GM11168 (cell line): ENCODE data around the gene OGFR.

Experiments
- in situ Hi-C: fragments of 300-500 bp; cut with MboI; formaldehyde crosslinking; loops from one replicate; pipeline ENCODE4 v1.12.0; 2022; ENCODE audit warnings: low sequenced_read_pairs; ENCODE audit not compliant: unreplicated experiment

Gene OGFR

DNA sequence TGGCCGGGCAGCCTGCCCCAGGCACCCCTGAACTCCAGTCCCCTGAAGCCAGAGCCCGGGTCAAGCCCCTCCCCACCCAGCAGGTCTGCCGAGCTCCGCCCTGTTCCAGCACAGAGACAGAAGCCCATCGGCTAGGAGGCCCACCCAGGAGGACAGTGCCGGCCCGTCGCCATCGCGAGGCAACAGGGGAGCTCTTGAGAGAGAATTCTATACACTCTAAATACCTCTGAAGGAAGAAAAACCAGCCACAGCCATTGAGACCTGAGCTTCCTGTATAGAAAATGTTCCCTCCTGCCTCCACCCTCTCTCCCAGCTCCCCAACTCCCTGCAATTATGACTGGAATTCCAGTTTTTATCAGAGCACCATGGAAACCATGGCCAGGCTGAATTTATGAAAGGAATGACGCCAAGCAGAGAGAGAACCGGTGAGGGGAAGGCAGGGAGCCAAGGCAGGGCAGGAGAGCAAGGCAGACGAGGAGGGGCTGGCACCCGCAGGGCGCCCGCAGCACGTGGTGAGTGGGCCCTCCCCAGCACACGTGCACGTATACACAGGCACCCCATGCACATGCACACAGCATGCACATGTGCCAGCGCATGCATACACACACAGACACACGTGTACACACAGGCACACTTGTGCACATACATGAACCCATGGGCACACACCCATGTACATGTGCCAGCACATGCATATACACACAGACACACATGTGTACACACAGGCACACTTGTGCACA lies 35.9 kb upstream of the OGFR start:
- in situ Hi-C loops: no loop called here

DNA sequence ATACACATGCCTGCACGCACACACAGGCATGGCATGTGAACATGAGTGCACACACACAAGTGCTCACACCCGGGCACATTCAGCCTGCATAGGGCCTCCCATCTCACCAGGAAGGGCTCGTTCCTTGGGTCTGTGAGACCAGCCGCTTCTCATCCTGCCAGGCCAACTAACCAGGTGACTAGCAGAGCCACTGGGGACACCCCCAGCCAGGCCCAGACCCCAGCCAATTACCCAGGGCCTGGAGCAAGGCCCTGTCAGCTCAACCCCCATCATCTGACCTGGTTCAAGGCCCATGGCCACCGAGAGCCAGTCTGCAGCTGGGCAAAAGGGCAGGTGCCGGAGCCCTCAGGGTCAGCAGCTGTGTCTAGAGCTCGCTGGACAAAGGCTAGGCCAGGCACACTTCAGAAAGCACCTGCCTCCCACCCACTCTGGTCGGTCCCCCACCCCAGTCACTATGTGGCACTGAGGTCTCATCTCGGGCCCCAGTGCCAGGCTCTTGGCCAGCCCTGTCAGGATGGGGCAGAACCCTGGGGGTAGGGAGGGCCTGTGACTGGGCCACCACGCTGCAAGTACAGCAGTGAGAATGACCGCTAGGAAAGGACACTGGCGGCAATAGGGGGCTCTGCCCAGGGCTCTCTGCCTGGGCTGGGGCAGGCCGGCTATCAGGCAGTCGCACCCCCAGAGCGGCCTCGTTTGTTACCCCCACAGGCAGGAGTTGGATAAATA lies 35.1 kb upstream of the OGFR start:
- in situ Hi-C loops: no loop called here

DNA sequence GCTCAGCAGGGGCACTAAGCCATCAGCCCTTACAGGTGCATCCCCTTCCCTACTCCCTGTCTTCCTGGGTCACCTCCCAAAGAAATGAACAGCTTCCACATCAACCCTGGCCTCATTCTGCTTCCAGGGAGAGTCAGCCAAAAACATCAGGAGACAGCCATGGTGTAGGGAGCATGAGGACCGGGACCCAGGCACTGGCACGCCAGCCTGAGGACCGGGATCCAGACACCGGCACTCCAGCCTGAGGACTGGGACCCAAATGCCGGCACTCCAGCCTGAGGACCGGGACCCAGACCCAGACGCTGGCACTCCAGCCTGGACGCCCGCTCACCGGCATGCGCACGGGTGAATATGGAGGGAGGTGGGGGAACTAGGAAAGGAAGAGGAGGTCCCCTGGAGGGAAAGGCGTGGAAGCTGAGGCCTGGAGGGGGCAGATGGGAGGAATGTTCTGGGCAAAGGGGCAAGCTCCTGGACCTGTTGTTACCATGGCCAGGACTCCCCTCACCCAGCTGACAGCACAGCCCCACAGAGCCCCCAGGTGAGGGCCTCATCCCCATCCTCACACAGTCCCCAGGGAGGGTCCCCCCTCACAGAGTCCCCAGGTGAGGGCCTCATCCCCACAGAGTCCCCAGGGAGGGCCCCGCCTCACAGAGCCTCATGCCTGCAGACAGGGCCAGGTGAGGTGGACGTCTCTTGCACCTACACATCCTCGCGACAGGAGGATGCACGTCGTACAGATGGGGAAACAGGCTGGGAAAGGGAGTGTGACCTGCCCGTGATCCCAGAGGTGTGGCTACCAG lies 34.3 kb upstream of the OGFR start:
- in situ Hi-C loops: no loop called here

DNA sequence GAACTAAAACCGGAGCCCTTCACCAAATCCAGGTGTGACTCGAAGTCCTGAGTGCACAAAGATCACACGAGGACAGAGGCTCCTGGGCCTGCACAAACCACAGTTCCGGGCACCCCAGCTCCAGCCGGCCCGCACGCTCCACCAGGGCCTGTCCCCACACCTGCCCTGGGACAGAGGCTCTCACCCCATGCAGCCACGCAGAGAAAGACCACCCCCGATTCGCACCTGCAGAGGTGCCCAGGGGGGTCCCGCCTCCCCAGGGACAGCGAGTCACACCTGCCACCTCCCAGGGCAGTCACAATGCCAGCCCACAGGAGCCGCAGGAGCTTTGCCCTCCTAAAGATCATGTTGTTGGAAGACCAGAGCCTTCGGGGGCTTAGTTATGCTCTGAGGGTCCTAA lies 33.7 kb upstream of the OGFR start:
- in situ Hi-C loops: no loop called here

DNA sequence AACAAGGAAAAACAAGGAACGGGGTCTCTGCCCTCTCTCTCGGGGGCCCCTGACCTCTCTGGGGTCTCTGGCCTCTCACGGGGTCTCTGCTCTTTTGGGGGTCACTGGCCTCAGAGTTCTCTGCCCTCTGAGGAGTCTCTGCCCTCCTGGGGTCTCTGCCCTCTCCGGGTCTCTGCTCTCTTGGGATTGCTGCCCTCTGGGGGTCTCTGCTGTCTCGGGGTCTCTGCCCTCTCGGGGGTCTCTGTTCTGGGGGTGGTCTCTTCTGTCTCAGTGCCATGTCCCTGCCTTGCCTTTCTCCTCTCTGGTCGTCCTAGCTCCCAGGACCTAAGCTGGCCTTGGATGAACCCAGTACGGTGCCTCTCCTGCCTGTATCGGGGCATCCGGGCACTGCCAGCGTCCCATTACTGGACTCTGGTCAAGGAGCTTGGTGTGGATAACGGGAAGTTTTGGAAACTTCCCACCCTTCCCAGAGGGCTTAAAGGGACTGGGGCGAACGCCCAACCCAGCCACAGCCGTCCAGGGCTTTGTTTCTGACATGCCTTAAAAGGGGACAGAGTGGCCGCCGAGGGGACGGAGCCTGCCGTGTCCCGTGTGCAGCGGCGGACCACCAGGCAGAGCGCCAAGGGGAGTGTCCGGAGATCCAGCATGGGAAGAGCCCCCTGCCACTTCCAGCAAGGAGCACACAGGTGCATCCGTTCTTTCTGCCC lies 33.1 kb upstream of the OGFR start:
- in situ Hi-C loops: no loop called here

DNA sequence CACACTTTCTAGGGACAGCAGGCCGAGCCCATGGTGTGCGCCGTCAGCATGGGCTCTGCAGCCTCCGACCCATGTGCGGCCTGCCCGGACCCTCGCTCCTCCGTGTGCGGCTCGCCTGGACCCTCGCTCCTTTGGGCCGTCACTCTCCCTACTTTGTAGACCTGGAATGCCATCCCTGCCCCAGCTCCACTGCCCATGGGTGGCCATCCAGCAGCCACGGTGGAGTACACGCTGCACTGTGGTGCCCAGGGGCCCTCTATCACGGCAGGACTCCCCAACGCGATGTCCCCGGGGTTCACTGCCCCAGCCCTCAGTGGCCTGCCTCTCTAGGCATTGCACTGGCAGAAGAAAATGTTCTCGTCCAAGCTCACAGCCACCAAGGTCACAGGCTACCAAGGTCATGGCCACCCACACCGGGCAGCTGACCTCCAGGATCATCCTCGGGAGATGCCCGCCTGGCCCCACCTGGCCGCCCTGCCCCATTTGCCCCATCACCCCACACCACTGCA lies 32.5 kb upstream of the OGFR start:
- in situ Hi-C loops: no loop called here

DNA sequence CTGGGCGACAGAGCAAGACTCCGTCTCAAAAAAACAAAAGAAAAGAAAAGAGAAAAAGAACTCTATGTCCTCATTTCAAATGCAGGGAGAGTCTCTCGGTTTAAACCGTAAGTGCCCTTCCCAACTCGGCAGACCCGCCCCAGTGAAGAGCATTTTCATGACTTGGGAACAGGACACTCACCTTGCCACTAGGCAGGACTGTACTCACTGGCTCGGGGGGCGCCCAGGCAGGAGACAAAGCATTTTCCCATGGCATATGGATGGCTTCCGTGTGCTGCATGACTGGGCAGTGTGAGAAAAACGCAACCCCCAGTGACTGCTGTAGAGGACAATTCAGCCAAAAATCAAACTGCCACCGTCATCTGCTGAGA lies 32.0 kb upstream of the OGFR start:
- in situ Hi-C loops: no loop called here

DNA sequence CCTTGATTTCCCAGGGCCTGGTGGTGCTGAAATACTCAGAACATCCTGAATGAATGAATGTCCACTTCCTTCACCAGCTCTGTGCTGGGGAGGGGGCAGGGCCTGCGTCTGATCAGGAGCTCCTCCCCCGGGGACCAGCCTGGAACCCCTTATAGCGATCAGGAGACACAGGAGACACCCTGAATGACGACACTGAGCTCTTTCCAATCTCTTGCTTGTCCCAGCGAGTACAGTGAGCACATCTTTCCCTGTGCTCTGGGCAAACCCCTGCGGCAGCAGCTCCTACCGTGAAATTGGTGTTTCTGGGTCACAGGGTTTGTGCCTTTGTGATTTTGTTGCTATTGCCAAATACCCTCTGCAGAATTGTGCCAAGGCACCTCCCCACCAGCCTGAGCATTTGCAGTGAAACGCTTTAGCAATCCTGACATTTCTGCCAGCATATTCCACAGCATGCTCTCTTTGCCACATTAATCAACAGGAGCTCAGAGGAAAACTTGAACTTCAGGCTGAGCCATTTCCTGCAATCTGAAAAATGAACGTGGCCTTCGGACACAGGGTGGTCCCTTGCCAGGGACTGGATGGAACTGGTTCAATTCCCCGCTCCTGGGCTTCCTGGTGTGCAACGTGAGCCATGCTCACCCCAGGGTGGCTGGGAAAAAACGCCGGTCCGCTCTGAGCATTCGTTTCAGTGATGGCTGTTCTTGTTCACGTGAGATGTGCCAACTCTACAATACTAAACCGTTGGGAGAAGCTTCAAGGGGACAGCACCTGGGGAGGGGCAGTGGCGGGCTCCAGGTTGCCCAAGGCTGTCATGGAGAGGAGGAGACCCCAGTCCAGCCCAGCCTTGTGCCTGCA lies 31.4 kb upstream of the OGFR start:
- in situ Hi-C loops: no loop called here

DNA sequence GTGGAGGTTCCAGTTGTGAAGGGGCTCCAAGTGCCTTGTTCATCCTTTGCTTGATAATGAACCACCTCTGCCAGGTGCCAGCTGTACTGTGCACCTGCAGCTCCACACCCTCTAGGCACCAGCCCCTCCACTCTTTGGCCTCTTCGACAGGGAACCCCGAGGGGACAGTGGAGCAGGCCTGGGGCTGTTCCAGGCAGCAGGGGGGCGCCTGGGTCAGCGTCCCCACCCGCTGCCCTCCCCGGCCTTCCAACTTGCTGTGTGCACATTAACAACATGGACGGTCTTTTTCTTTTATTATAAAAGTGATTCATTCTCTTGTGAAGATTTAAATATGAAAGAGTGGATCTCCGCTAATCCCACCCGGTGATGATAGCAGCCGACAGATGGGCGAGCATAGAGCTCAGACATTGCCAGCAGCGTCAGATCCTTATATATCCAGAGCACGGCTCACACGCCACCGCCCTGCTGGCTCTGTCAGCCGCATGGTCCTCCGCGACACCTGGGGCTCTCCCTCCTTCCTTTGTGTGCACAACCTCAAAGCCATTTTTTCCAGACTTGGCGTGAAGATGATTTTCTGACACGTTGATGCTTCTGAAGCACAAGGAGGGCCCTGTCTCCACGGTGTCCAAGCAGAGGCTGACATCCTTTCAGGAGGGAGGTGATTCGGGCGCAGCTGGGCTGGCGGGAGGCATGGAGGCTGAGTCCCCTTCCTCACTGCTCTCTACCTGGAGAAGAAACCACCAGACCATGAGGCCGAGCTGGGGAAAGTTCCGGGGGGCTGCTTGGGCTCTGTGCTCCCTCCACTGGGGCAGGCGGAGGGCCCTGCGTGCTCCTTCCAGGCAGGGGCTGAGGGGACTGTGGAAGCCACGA lies 30.6 kb upstream of the OGFR start:
- in situ Hi-C loops: no loop called here

- in situ Hi-C loops: no loop called here
Observed at GRCh38 chr20:62774762-62775161, 29.9 kb upstream of the OGFR start.

- in situ Hi-C loops: no loop called here
Observed at GRCh38 chr20:62775206-62775605, 29.4 kb upstream of the OGFR start.

DNA sequence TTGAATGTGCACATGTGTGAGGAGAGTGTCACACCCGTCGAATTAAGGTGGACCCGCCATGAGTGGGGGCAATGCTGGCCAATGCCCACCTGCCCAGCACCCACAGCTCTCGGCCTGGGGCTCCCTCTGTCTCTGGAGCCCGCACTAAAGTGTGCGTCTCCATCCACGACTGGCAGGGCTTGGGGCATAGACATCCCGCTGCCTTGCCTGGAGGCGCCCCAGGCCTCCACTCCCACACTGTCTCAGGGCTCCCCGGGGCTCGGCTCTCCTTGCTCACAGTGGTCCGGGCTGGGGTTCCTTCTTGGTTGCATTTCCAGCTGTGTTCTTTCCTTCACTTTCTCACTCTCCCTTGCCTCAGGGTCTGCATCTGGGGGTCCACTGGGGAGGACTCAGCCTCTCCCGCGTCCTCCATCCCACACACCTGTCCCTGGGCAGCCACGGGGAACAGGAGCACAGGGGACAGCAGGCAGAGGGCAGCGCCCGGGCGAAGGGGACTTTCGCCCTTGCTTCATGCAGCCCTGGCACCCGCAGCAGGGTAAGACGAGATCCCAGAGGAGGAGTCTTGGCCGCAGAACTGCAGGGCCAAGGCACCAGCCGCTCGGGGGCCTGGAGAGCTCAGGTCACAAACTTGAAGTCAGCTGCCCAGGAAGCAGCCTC lies 28.5 kb upstream of the OGFR start:
- in situ Hi-C loops: no loop called here

- in situ Hi-C loops: no loop called here
Observed at GRCh38 chr20:62776692-62777527, 27.7 kb upstream of the OGFR start.

DNA sequence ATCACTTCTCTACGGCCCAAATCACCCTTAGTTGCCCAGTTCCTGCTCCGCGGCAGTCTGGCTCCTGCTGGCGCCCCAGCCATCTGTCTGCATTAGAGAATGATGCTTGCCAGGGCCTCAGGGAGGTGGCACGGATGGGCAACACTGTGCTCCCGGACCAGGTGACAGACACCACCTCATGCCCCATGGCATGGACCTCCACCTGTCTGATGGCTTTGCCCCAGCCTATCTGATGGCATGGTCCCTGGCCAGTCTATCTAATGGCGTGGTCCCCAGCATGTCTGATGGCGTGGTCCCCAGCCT lies 27.2 kb upstream of the OGFR start:
- in situ Hi-C loops: no loop called here

DNA sequence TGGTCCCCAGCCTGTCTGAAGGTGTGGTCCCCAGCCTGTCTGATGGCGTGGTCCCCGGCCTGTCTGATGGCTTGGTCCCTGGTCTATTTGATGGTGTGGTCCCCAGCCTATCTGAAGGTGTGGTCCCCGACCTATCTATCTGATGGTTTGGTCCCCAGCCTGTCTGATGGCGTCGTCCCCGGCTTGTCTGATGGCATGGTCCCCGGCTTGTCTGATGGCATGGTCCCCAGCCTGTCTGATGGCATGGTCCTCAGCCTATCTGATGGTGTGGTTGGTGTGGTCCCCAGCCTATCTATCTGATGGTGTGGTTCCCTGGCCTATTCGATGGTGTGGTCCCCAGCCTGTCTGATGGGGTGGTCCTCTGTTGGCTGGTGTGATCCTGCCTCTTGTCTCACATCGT lies 26.6 kb upstream of the OGFR start:
- in situ Hi-C loops: no loop called here

GRCh38 chr20:62778601-62779416 lies 25.8 kb upstream of the OGFR start:
- in situ Hi-C loops: no loop called here

DNA sequence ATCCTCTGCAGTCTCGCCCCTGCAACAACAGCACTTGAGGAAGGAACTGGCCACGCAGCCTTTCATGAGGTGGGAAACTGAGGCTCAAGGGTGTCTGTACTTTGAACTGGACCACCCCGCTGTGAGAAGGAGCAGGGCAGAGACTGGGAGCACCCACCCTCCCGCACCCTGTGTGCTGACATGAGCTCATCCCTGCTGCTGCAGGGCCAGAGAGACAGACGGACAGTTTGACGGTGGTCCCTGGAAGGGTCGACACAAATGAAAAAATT lies 25.3 kb upstream of the OGFR start:
- in situ Hi-C loops: no loop called here
